Measurements from ENCODE around the gene SSC5D.
"Not testable (repeated sequence)": the region's sequence is repeated elsewhere in the genome, so short reads cannot be mapped to it uniquely, and the experiment has no call there.

Gene SSC5D

GRCh38 chr19:55487924-55488687, at the start of gene SSC5D:
SSC5D (plus strand) TSS chr19:55488436; CDS start chr19:55488590, 154 bp downstream.
- no peak for DNase-seq (ENCODE audit: low spot score)

GRCh38 chr19:55439052-55439451, 49.2 kb upstream of the SSC5D start:
- no peak for DNase-seq (ENCODE audit: low spot score)

DNA sequence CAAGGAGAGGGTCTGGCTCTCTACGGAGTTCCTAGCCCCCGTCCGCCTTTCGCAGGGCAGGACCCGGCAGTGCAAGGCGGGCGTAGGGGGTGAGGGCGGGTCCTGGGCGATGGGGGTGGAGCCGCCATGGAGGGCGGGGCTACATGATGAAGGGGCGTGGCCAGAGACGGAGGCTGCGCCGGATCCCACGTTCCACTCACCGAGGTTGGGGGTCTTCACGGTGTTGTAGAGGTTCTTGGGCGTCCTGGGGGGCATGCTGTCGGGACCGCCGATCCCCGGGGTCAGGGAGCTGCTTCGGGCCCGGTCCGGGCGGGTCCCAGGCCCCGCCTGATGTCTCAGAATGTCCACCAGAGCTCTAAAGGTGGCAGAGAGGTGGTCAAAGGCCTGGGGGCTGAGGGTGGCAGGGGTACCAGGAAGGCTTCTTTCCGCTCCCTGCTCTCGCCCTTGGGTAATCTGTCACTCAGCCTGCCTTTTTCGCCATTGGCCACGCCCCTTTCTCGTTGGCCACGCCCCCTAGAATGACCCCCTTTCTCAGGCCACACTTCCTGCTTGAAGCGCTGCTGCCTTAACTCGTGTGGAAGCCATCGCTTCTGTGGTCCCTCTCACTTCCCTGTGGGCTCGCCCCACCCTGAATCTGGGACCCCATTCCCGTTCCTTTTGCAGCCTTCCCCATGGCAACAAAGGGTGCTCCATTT, 47.7 kb upstream of the SSC5D start:
- no peak for DNase-seq (ENCODE audit: low spot score)

GRCh38 chr19:55441319-55441691, 46.9 kb upstream of the SSC5D start:
- no peak for DNase-seq (ENCODE audit: low spot score)

GRCh38 chr19:55441692-55442321, 46.4 kb upstream of the SSC5D start:
- no peak for DNase-seq (ENCODE audit: low spot score)

GRCh38 chr19:55442372-55442961, 45.8 kb upstream of the SSC5D start:
- DNase-seq (ENCODE audit: low spot score): no peak

GRCh38 chr19:55443045-55443823, 45.0 kb upstream of the SSC5D start, which contains the start of gene SHISA7:
SHISA7 (minus strand) TSS chr19:55443300; CDS start chr19:55442863, 437 bp downstream.
- no peak for DNase-seq (ENCODE audit: low spot score)

DNA sequence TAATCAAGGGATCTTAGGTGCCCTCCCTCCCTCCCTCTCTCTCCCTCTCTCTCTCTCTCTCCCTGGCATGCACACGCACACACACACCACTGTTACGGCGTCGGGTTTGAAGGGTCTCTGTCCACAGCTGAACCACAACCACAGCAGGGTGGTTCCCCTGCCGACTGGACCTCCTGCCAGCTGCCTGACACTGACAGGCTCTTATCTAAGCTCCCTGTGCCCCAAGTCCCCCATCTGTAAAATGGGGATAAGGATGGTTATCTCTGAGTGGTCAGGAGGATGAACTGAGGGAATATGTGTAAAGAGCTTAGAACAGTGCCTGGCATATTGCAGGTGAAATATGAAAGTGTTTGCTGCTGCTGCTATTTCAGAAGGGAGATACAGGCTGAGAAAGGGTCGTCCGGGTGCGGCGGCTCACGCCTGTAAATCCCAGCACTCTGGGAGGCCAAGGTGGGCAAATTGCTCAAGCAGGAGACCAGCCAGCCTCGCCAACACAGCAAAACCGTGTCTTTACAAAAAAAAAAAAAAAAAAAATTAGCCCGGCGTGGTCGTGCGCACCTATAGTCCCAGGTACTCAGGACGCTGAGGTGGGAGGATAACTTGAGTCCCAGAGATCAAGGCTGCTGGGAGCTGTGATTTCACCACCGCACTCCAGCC, 44.3 kb upstream of the SSC5D start:
- DNase-seq (ENCODE audit: low spot score): no peak

GRCh38 chr19:55444646-55445045, 43.6 kb upstream of the SSC5D start:
- DNase-seq (ENCODE audit: low spot score): no peak

DNA sequence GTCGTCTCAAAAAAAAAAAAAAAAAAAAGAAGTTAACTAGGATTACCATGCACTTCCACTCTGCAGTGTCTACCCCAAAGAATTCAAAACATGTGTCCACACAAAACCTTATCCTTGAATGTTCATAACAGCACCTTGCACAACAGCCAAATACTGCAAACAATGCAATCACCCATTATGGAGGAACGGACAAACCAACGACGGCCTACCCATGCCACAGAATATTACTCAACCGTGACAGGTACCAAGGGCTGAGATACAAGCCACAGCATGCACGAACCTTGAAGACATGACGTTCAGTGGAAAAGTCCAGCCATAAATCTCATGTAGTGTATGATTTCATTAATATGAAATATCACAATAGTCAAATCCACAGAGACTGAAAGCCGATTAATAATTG, 42.2 kb upstream of the SSC5D start:
- no peak for DNase-seq (ENCODE audit: low spot score)

DNA sequence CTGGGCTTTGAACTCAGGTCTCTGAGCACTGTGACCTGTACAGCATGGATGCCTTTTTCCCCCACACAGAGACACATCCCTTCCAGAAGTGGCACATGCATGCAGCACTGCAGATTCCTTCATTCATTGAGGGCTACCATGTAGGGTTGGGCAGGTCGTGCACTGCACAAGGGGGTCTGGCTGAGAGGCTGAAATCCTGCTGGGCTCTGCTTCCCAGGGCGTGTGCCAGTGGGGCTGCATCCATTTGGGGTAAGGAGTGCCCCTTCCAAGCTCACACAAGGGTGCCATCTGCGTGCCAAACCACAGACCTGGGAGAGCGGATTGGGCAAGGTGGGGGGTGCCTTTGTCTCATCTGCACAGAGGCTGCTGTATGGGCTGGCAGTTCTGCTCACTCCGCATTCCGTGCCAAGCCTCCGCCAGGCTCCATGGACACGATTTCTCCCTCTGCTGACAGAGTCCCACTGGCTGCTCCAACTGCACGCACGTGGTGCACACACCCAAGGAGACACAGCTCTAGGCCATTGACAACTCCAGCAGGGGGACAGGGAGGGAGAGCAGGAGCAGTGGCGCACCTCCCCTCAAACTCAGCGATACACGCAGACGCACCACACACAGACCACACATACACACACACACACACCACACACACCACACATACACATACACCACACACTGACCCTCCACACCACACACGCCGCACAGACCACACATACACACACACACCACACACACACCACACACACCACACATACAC, 40.6 kb upstream of the SSC5D start:
- DNase-seq (ENCODE audit: low spot score): no peak

- not testable (repeated sequence) for DNase-seq (ENCODE audit: low spot score)
Measured at GRCh38 chr19:55448175-55448490, 40.1 kb upstream of the SSC5D start.

DNA sequence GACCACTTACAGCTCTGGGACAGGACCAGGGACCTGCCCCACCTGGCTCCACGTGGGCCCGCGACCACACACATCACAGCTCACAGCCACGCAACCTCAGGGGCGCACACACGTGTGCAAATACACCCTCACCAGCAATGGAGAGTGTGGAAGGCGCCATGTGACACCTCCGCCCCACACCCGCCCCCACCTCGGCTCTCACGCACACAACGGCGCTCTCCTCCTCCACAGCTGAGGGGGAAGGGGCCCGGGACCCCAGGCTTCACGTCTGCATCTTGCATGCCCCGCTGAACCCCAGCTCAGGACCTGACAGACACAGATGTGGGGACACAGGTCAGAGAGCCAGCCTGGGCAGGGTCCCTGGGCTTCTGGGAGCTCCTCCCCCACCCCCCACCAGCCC, 38.8 kb upstream of the SSC5D start:
- no peak for DNase-seq (ENCODE audit: low spot score)

GRCh38 chr19:55451163-55451964, 36.9 kb upstream of the SSC5D start:
- no peak for DNase-seq (ENCODE audit: low spot score)

DNA sequence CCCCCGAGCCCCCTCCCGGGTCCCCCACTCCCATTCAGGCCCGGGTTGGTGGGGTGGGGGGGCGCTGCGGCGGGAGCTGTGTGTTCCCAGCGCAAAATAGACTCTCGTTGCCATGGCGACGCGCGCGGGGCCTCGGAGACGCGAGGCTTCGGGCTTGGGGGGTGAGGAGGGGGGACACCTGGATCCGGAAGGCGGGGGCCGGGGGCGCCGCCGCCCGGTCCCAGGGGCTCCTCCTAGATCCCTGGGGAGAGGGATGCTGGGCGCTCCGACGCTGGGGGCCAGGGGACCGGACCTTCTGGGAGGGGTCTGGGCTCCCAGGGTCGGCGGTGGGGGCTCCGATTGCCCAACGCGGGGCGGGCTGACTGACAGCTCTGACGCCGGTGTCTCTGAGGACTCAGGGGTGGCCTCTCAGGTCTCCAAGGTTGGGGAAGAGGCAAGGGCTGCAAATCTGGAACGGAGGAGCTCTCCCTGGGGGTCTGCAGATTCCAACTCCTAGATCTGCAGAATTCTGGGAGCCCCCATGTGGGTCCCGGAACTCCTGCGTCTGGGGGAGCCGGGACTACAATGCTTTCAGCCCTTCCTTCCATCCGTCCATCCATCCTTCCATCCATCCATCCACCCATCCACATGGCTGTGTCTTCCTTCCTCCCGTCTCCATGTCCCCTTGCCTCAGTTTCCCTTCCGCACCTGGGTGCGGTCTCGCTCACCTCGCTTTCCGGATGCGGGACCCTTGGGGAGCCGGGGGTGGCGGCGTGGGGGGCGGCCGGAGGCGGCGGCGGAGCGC, 36.1 kb upstream of the SSC5D start:
- DNase-seq (ENCODE audit: low spot score): no peak

GRCh38 chr19:55452749-55453346, 35.4 kb upstream of the SSC5D start:
- peak; percentile 47 for DNase-seq (ENCODE audit: low spot score)

DNA sequence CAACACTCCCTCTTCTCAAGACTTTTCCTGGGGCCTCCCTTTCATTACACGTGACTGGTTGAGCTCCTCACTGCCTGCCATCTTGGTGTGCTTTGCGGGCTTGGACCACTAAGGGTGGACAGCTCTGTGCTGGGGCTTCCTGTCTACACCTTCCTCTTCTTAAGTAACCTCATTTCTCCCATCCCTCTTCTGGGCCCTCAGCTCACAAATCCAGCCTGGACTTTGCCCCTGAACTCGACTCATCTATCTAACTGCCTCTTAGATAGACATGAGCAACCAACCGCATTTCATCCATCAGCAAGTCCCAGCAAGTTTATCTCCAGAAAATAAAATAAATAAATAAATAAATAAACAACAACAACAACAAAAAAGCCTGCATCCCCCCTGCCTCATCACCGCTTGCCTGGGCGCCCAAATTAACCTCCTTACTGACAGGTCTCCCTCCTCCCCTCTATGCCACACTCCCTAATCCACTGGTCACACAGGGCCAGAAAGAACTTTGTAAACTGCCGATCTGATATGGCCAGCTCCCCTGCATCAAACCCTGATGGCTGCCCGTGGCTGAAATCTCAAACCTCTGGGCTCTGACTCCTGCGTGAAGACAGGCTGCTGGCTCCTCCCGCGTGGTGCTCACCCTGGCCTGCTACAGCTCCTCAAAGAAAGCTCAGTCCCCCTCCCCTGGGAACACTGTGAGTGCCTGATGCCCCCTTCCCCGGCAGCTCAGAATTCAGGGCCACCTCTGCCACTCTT, 34.5 kb upstream of the SSC5D start:
- no peak for DNase-seq (ENCODE audit: low spot score)

DNA sequence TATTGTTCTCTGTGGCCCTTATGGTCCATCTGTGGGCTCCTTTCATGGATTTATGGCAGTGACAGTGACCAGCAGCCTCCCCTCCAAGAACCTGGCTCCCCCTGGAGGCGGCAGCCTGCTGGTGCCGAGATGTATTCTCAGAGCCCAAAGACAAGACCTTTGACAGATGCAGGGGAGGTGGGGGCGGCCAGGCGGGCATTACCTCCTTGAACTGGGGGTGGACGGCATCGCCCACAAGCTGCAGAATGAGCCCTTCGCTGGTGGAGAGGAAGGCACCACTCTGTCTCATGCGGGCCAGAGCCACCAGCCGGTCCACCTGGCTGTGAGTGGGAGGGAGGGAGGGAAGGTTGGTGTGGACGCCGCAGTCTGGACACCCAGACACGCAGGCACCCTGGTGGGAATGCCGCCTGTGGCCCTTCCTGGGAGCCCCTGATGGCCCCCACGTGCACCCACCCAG, 33.4 kb upstream of the SSC5D start:
- DNase-seq (ENCODE audit: low spot score): peak; percentile 34

Measured in activated CD4-positive, alpha-beta T cell treated with anti-CD3 and anti-CD28 coated beads, Interleukin-2, Interleukin-4, amounts not matched to agents 100 ng/mL and 50 ng/mL, durations not matched to agents 16 hours and 8 hours (primary cell).